Activated naive CD8-positive, alpha-beta T cell treated with anti-CD3 and anti-CD28 coated beads for 36 hours (primary cell): ENCODE measurements around the gene CEACAM7. TPM values are rescaled to one million over a fixed set of nuclear protein-coding genes. Genes with fewer than 3 reads are reported as not detected.
"Not testable (repeated sequence)": the region's sequence is repeated elsewhere in the genome, so short reads cannot be mapped to it uniquely, and the experiment has no call there.

Experiments used
- DNase-seq: peaks from one replicate; pipeline ENCODE4 v3.0.0; 2021
- H3K27ac Mint-ChIP-seq: one replicate; pipeline ENCODE4 v1.8.0; 2022; ENCODE audit warnings: mild to moderate bottlenecking, moderate library complexity, mixed read lengths
- H3K27me3 Mint-ChIP-seq: one replicate; pipeline ENCODE4 v1.8.0; 2022; ENCODE audit warnings: mild to moderate bottlenecking, mixed read lengths
- H3K36me3 Mint-ChIP-seq: one replicate; pipeline ENCODE4 v1.8.0; 2021; ENCODE audit warnings: mild to moderate bottlenecking, mixed read lengths
- H3K4me1 Mint-ChIP-seq: one replicate; pipeline ENCODE4 v1.8.0; 2021; ENCODE audit warnings: mixed read lengths
- H3K4me3 Mint-ChIP-seq: one replicate; pipeline ENCODE4 v1.8.0; 2022; ENCODE audit warnings: mild to moderate bottlenecking, moderate library complexity, mixed read lengths
- H3K9me3 Mint-ChIP-seq: one replicate; pipeline ENCODE4 v1.8.0; 2022; ENCODE audit warnings: mixed read lengths
- total RNA-seq, 2 experiments: library from RNA; stranded (reverse); gene quantifications; one replicate each; pipeline ENCODE4 v1.2.3, GENCODE V29; 2021

Gene CEACAM7
- total RNA-seq, 2 experiments from 2014 or later = not detected

DNA sequence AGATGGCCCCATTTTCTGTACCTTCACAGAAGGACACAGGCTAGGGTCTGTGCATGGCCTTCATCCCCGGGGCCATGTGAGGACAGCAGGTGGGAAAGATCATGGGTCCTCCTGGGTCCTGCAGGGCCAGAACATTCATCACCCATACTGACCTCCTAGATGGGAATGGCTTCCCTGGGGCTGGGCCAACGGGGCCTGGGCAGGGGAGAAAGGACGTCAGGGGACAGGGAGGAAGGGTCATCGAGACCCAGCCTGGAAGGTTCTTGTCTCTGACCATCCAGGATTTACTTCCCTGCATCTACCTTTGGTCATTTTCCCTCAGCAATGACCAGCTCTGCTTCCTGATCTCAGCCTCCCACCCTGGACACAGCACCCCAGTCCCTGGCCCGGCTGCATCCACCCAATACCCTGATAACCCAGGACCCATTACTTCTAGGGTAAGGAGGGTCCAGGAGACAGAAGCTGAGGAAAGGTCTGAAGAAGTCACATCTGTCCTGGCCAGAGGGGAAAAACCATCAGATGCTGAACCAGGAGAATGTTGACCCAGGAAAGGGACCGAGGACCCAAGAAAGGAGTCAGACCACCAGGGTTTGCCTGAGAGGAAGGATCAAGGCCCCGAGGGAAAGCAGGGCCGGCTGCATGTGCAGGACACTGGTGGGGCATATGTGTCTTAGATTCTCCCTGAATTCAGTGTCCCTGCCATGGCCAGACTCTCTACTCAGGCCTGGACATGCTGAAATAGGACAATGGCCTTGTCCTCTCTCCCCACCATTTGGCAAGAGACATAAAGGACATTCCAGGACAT lies 7.0 kb upstream of the CEACAM7 start:
- Mint-ChIP-seq H3K27me3 (peaks cover 35% of the 10 kb centered on the region), H3K4me1 (no peaks in the 10 kb centered on the region), H3K27ac (no peak overlapping the region), H3K4me3 (no peak overlapping the region), H3K9me3 (no peaks in the 10 kb centered on the region), H3K36me3 (no peaks in the 10 kb centered on the region)
- DNase-seq = no peak

GRCh38 chr19:41694196-41694595 lies 6.1 kb upstream of the CEACAM7 start:
- H3K9me3 Mint-ChIP-seq = no peaks in the 10 kb centered on the region
- H3K27me3 Mint-ChIP-seq = peaks cover 35% of the 10 kb centered on the region
- H3K36me3 Mint-ChIP-seq = no peaks in the 10 kb centered on the region
- H3K27ac Mint-ChIP-seq = no peak overlapping the region
- DNase-seq = no peak
- H3K4me1 Mint-ChIP-seq = no peaks in the 10 kb centered on the region
- H3K4me3 Mint-ChIP-seq = no peak overlapping the region

- H3K9me3 Mint-ChIP-seq = no peaks in the 10 kb centered on the region
- no peaks in the 10 kb centered on the region for H3K36me3 Mint-ChIP-seq
- peak; percentile 27 for DNase-seq
- no peak overlapping the region for H3K4me3 Mint-ChIP-seq
- H3K4me1 Mint-ChIP-seq = no peaks in the 10 kb centered on the region
- H3K27ac Mint-ChIP-seq = no peak overlapping the region
- H3K27me3 Mint-ChIP-seq = peaks cover 41% of the 10 kb centered on the region
Observed at GRCh38 chr19:41691268-41691970, 3.3 kb upstream of the CEACAM7 start.

DNA sequence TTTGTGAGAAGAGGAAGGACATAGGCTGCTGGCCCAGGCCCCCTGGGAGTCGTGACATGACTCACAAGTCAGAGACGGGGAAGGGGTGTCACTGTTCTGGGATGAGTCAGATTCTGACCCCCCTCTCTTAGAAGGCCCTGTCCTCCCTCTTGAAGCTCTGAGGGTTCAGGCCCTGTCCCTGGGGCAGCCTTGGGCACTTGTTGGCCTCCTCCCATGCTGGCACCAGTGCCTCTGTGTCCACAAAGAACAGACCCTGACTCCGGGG lies 2.7 kb upstream of the CEACAM7 start:
- no peak for DNase-seq
- no peaks in the 10 kb centered on the region for H3K9me3 Mint-ChIP-seq
- H3K27me3 Mint-ChIP-seq = peaks cover 43% of the 10 kb centered on the region

GRCh38 chr19:41689993-41690800 lies 2.1 kb upstream of the CEACAM7 start:
- Mint-ChIP-seq H3K4me1 (no peaks in the 10 kb centered on the region), H3K4me3 (no peak overlapping the region), H3K9me3 (no peaks in the 10 kb centered on the region), H3K36me3 (no peaks in the 10 kb centered on the region), H3K27me3 (peaks cover 40% of the 10 kb centered on the region), H3K27ac (no peak overlapping the region)
- DNase-seq = no peak

More for the DNA sequence above, 2.7 kb upstream of the CEACAM7 start:
- no peaks in the 10 kb centered on the region for H3K4me1 Mint-ChIP-seq
- no peak overlapping the region for H3K27ac Mint-ChIP-seq
- H3K4me3 Mint-ChIP-seq = no peak overlapping the region
- H3K36me3 Mint-ChIP-seq = no peaks in the 10 kb centered on the region

GRCh38 chr19:41688687-41689086 lies 617 bp upstream of the CEACAM7 start:
- Mint-ChIP-seq H3K27me3 (peaks cover 43% of the 10 kb centered on the region), H3K27ac (no peak overlapping the region), H3K4me1 (no peaks in the 10 kb centered on the region), H3K4me3 (no peak overlapping the region), H3K36me3 (no peaks in the 10 kb centered on the region), H3K9me3 (no peaks in the 10 kb centered on the region)
- DNase-seq = no peak

DNA sequence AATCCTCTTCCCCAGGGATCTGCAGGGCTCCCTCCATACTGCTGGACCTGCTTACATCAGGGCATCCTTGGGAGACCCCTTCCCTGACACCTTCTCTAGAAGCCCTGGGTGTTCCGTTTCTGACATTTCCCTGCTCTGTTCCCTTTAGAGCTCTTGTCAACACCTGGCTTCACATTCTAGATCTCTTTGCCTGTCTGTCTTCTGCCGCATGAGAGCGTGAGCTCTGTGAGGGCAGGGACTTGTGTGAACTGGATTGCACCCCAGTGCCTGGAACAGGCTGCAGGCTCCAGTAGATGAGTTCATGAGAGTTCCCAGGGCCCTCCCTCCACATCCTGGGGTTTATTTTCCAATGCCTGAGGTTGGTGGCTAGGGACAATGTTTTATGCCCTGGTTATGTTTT lies 651 bp downstream of the CEACAM7 start:
- Mint-ChIP-seq H3K4me1 (no peaks in the 10 kb centered on the region), H3K4me3 (no peak overlapping the region), H3K27me3 (peaks cover 42% of the 10 kb centered on the region), H3K27ac (no peak overlapping the region), H3K36me3 (no peaks in the 10 kb centered on the region), H3K9me3 (no peaks in the 10 kb centered on the region)
- no peak for DNase-seq

DNA sequence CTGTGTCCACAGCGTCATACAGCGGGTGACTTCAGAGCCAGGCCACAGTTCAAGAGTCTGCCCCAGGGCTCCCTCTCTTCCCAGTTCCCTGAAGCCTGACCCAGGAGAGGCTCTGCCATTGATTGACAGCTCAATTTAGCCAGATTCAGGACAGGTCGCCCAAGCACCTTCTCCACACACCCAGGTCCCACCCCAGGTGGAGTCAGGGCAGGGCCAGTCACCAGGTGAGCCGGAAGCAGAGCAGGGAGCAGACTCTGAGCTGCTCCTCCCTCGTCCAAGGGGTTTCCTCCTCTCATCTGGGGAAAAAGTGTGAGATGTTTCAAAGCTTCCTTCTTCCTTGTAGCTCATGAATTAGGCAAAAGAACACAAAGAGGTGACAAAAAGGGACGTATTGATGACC lies 5.6 kb downstream of the CEACAM7 start:
- H3K9me3 Mint-ChIP-seq = no peaks in the 10 kb centered on the region
- peaks cover 52% of the 10 kb centered on the region for H3K27me3 Mint-ChIP-seq
- no peak for DNase-seq
- H3K4me1 Mint-ChIP-seq = no peaks in the 10 kb centered on the region
- H3K36me3 Mint-ChIP-seq = no peaks in the 10 kb centered on the region
- no peak overlapping the region for H3K4me3 Mint-ChIP-seq
- H3K27ac Mint-ChIP-seq = no peak overlapping the region

DNA sequence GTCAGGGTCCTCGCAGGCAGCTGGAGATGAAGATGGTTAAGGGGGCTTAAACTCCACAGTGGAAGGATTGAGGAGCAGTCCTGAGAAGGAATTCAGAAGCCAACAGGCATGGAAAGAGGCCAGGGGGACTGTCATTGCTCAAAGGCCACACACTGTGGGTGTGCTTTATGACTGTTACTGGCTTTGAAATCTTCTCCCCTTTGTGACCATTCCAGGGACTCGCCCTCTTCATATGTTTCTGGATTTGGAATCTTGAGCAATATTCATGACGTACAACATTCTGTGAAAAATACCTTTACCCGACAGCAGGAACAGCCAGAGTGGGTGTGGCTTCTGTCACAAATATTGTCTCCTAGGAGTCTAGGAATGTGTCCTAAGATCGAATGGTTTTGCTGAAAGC lies 16.6 kb downstream of the CEACAM7 start:
- DNase-seq = no peak
- peaks cover 64% of the 10 kb centered on the region for H3K27me3 Mint-ChIP-seq
- H3K36me3 Mint-ChIP-seq = no peaks in the 10 kb centered on the region
- no peak overlapping the region for H3K4me3 Mint-ChIP-seq
- H3K4me1 Mint-ChIP-seq = no peaks in the 10 kb centered on the region
- H3K9me3 Mint-ChIP-seq = peaks cover 5% of the 10 kb centered on the region
- no peak overlapping the region for H3K27ac Mint-ChIP-seq

GRCh38 chr19:41670755-41671154 lies 17.3 kb downstream of the CEACAM7 start:
- no peaks in the 10 kb centered on the region for H3K4me1 Mint-ChIP-seq
- peaks cover 10% of the 10 kb centered on the region for H3K9me3 Mint-ChIP-seq
- peaks cover 62% of the 10 kb centered on the region for H3K27me3 Mint-ChIP-seq
- H3K4me3 Mint-ChIP-seq = no peak overlapping the region
- DNase-seq = no peak
- no peaks in the 10 kb centered on the region for H3K36me3 Mint-ChIP-seq
- H3K27ac Mint-ChIP-seq = no peak overlapping the region

- Mint-ChIP-seq H3K4me1 (no peaks in the 10 kb centered on the region), H3K27me3 (peaks cover 52% of the 10 kb centered on the region), H3K27ac (no peak overlapping the region), H3K36me3 (peaks cover 4% of the 10 kb centered on the region), H3K9me3 (peaks cover 22% of the 10 kb centered on the region), H3K4me3 (no peak overlapping the region)
- DNase-seq = no peak
Observed at GRCh38 chr19:41668315-41668714, 19.8 kb downstream of the CEACAM7 start.

GRCh38 chr19:41666075-41666474 lies 22.0 kb downstream of the CEACAM7 start:
- no peaks in the 10 kb centered on the region for H3K4me1 Mint-ChIP-seq
- H3K4me3 Mint-ChIP-seq = no peak overlapping the region
- H3K27me3 Mint-ChIP-seq = peaks cover 43% of the 10 kb centered on the region
- H3K27ac Mint-ChIP-seq = no peak overlapping the region
- H3K36me3 Mint-ChIP-seq = peaks cover 4% of the 10 kb centered on the region
- peaks cover 28% of the 10 kb centered on the region for H3K9me3 Mint-ChIP-seq
- no peak for DNase-seq

DNA sequence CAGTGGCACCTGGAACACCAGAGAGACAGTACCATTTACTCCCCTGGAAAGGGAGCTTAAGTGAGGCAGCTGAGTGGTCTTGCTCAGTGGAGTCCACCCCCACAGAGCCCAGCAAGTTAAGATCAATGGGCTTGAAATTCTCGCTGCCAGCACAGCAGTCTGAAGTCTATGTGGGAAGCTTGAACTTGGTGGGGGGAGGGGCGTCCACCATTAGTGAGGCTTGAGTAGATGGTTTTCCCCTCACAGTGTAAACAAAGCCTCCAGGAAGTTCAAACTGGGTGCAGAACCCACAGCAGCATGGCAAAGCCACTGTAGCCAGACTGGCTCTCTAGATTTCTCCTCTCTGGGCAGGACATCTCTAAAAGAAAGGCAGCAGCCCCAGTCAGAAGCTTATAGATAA lies 30.9 kb downstream of the CEACAM7 start:
- H3K4me3 Mint-ChIP-seq = no peak overlapping the region
- no peak for DNase-seq
- H3K27ac Mint-ChIP-seq = no peak overlapping the region
- peaks cover 11% of the 10 kb centered on the region for H3K9me3 Mint-ChIP-seq
- peaks cover 53% of the 10 kb centered on the region for H3K27me3 Mint-ChIP-seq
- H3K4me1 Mint-ChIP-seq = no peaks in the 10 kb centered on the region
- no peaks in the 10 kb centered on the region for H3K36me3 Mint-ChIP-seq

GRCh38 chr19:41656756-41657155 lies 31.3 kb downstream of the CEACAM7 start:
- H3K4me3 Mint-ChIP-seq, H3K36me3 Mint-ChIP-seq, H3K4me1 Mint-ChIP-seq, H3K27ac Mint-ChIP-seq, DNase-seq, H3K9me3 Mint-ChIP-seq: not testable (repeated sequence)
- H3K27me3 Mint-ChIP-seq = peaks cover 49% of the 10 kb centered on the region

DNA sequence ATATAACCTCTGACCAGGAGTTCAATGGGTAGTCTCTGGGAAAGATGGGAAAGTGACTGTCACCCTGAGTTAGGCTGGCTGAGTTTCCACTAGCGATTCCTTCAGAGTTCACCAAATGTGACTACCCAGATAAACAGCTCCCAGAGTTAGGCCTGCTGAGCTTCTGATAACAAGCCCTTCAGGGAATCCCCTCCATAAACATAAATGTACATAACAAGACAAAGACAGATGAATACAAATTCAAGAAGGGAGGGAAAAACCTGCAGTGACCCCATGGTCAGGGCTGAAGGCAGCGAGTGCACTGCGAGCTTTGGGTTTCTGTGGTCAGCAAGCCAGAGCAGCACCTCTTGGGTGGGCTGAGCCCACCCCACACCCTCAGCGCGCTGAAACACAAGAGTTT lies 35.8 kb downstream of the CEACAM7 start:
- Mint-ChIP-seq H3K36me3 (no peaks in the 10 kb centered on the region), H3K4me3 (no peak overlapping the region), H3K27ac (no peak overlapping the region), H3K4me1 (no peaks in the 10 kb centered on the region), H3K9me3 (peaks cover 7% of the 10 kb centered on the region), H3K27me3 (peaks cover 41% of the 10 kb centered on the region)
- no peak for DNase-seq
